ENCODE data around the gene STX16. TPM values are rescaled to one million over a fixed set of nuclear protein-coding genes. Genes with fewer than 3 reads are reported as not detected.

The STX16 gene
- total RNA-seq, 1 donor = 26.5 TPM

DNA sequence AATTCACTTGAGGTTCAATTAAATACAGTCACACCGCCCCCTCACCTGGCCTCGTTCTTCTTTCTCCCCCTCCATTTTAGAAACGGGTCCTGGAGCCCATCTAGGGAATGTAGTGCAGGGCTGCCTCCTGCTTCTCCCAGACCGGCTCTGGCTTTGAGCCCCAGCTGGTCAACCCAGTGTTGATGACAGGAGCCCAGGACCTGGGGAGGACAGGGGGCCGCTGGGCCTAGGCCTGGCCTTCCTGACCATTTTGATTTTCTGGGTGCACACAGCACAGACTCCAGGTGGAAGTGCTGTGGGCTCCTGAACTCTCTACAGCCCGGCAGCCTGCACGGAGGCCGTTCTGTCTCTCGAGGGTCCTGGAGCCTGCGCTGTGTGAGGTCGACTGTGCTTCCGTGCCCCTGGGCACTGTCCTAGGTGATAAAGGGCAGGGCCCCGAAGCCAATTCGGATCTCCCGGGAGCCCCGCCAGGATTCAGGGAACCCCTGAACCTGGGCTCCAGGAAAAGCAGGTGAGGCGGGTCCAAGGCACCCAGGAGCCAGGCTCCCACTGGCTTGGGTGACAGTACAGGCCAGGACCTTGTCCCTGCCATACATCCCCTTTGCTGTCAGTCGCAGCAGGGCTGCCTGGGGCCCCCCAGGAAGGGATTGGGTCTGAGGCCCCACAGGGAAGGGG lies 64.9 kb downstream of the STX16 start:
- TF ChIP-seq, protein P1, sequence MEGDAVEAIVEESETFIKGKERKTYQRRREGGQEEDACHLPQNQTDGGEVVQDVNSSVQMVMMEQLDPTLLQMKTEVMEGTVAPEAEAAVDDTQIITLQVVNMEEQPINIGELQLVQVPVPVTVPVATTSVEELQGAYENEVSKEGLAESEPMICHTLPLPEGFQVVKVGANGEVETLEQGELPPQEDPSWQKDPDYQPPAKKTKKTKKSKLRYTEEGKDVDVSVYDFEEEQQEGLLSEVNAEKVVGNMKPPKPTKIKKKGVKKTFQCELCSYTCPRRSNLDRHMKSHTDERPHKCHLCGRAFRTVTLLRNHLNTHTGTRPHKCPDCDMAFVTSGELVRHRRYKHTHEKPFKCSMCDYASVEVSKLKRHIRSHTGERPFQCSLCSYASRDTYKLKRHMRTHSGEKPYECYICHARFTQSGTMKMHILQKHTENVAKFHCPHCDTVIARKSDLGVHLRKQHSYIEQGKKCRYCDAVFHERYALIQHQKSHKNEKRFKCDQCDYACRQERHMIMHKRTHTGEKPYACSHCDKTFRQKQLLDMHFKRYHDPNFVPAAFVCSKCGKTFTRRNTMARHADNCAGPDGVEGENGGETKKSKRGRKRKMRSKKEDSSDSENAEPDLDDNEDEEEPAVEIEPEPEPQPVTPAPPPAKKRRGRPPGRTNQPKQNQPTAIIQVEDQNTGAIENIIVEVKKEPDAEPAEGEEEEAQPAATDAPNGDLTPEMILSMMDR (IDR thresholded peaks at IDR 0.05; ENCODE audit: insufficient read depth, low read length) = no peak
- DNase-seq (ENCODE audit: low read depth) = no peak
- H3K4me3 ChIP-seq (ENCODE audit: low read depth, low read length) = no peak overlapping the region

DNA sequence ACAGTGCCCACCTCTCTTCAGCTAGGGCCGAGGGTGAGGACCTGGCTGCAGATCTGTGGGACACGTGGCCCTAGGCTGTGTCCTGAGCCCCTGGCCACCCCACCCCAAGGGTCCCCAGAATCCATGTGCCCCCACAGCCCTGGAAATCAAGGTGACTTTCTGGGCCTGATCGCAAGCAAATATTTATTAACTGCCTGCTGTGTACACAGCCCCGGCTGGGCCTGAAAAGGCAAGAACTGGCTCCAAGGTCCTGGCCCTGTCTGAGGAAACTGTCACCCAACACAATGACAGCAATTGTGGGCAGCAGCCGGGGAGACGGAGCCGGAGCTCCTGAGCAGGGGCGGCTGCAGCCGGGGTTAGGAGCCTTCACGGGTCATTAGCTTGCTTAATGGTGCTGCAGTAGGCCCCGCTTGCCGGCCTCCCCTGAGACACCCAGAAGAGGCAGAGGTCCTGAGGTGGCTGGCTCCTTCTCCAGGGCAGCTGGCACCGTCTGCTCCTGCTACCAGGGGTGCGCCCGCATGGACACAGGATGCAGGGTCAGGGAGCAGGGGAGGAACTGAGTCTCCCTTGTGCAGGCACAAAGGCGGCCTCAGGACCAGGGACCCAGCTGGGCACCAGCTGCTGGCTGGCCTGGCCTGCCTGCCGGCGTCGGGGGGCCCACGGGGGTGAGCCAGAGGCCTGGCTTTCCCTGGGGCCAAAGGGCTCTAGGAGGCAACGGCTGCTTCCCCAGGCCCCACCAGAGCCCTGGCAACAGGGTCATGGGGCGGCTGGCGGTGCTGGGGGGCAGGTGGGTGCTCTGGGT lies 65.6 kb downstream of the STX16 start:
- no peak overlapping the region for H3K4me3 ChIP-seq (ENCODE audit: low read depth, low read length)
- no peak for DNase-seq (ENCODE audit: low read depth)
- TF ChIP-seq, protein P1 (IDR thresholded peaks at IDR 0.05; ENCODE audit: insufficient read depth, low read length) = no peak

DNA sequence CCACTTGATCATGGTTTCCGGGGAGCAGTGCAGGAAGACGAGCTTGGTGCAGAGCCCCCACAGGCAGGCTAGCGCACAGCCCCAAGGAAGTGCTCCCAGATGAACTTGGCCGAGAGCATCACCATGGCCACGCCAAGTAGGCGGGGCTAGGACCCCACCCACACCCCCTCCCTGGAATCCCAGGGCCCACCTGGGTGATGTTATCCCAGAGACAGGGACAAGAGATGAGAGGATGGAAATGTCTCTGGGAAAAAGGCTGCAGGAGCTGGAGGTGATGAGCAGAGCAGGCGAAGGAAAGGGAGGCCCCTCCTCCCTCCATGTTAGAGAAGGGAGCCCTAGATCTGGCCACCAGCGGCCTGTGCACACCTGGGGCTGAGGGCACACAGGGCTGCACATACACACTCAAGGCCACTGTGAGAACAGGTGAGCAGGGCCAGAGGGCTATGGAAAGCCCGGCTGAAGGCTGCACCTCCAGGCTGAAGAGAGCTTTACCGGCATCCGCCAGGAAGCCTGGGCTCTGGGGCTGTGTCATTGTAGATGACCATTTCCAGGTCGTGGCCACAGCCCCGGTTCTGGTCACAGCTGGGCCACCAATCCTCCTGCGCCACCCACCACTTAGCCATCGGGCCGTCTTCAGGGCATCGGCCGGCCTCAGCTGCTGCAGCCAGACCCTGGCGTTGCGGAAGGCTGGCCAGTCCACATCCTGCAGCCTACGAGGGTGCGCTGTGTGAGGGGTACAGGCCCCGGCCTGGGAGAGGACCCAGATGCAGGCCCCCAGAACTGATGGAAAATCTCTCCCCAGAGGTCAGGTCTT lies 66.4 kb downstream of the STX16 start:
- TF ChIP-seq, protein P1 (IDR thresholded peaks at IDR 0.05; ENCODE audit: insufficient read depth, low read length) = no peak
- DNase-seq (ENCODE audit: low read depth) = no peak
- no peak overlapping the region for H3K4me3 ChIP-seq (ENCODE audit: low read depth, low read length)

DNA sequence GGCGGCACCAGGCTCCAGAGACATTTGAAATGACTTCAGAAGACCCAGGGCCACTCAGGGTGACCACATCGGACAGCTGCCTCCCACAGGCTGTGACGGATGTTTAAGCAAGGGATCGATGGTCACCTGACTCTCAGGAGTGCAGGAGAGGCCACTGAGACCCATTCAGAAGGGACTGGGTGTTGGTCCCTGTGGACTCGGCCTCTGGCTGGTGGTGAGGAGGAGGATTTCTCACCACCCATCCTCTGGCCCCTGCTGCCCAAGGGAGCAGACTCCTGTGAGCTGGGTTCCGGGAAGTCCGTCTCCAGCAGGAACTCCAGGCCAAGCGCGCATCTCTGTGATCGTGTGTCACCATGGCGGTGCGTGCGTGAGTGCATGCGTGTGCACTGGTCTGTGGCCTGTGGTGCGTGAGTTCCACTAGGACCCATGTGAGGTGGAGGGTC lies 67.1 kb downstream of the STX16 start:
- no peak overlapping the region for H3K4me3 ChIP-seq (ENCODE audit: low read depth, low read length)
- DNase-seq (ENCODE audit: low read depth) = no peak
- TF ChIP-seq, protein P1 (IDR thresholded peaks at IDR 0.05; ENCODE audit: insufficient read depth, low read length) = no peak

DNA sequence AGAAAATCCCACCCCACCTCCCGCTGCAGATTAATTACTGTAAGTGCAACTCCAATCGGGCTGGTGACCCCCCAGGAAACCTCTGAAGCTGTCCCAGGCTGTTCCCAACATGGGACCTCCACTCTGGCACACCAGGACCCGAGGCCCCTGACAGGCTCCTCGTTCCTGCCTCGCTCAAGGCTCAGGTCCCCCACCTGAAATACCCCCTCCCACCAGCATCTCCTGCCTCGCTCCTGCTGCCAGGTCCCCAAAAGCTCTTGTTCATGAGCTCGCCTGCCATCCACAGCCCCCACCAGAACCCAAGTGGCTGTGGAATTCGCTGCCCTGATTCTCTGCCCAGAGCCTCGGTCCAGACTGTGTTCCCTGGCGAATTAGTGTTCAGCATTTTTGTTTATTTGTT lies 67.6 kb downstream of the STX16 start:
- H3K4me3 ChIP-seq (ENCODE audit: low read depth, low read length) = no peak overlapping the region
- DNase-seq (ENCODE audit: low read depth) = no peak
- TF ChIP-seq, protein P1 (IDR thresholded peaks at IDR 0.05; ENCODE audit: insufficient read depth, low read length) = no peak

DNA sequence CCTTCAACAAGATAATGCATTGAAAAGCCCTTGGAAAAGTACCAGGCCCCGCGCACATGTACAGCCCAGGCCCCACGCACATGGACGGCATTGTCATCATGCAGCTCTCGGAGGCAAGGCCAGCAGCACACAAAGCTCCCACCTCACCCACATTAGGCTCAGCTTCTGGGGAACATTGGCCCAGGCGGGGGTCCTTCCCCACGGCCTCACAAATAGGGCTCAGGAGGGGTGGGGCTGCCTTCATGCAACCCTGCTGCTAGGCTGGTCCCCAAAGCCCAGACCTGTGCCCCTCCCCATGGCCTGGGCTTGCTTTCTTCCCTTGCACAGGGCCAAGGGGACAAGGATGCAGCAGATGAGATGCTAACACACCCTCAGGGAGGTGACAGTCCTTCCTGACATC lies 68.2 kb downstream of the STX16 start:
- no peak for DNase-seq (ENCODE audit: low read depth)
- TF ChIP-seq, protein P1 (IDR thresholded peaks at IDR 0.05; ENCODE audit: insufficient read depth, low read length) = no peak
- H3K4me3 ChIP-seq (ENCODE audit: low read depth, low read length) = no peak overlapping the region
